ENCODE measurements around the gene RAB11FIP3. TPM values are rescaled to one million over a fixed set of nuclear protein-coding genes. Genes with fewer than 3 reads are reported as not detected.
"Not testable (repeated sequence)": the region's sequence is repeated elsewhere in the genome, so short reads cannot be mapped to it uniquely, and the experiment has no call there.

RAB11FIP3 gene
- total RNA-seq, 4 donors from 2014 or later: 20.7 to 62.5 (median 29.1) TPM

DNA sequence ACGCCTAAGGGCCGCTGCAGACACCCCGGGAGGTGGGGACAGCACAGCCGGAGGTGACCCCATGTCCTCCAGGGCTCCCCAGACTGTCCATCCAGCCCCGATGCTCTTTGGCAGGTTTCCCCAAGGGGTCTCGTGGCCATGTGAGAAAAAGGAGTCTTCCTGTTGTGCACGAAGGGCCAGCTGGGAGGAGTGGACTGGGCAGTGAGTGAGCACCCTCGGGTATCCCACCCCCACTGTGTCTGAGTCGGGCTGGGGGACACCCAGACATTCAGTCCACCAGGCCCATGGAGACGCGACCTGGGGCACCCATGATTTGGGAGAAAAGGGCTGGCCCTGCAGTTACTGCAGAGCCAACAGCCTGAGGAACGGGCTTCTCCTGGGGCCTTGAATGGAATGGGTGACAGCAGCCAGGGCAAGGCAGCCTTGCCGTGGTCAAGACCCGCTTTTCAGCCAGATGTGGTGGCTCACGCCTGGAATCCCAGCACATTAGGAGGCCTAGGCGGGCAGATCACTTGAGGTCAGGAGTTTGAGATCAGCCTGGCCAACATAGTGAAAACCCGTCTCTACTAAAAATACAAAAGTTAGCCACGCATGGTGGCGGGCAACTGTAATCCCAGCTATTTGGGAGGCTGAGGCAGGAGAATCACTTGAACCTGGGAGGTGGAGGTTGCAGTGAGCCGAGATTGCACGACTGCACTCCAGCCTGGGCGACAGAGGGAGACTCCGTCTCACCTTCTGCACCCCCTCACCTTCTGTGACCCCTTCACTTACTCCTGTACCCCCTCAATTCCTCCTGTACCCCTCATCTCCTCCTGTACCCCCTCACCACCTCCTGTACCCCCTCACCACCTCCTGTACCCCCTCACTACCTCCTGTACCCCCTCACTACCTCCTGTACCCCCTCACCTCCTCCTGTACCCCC is 78.0 kb downstream of the RAB11FIP3 start:
- no peak for TF ChIP-seq POLR2AphosphoS5 (IDR thresholded peaks at IDR 0.05)
- no peak for TF ChIP-seq CTCF (IDR thresholded peaks at IDR 0.05)
- no peak for TF ChIP-seq POLR2A (IDR thresholded peaks at IDR 0.05)
- TF ChIP-seq EP300 (IDR thresholded peaks at IDR 0.05): no peak
- no peak overlapping the region for H3K27ac ChIP-seq
- no peak for DNase-seq (ENCODE audit: low spot score in 2 of 2)
- no peaks in the 10 kb centered on the region for H3K9me3 ChIP-seq
- peaks cover 18% of the 10 kb centered on the region for H3K36me3 ChIP-seq
- no peaks in the 10 kb centered on the region for H3K4me1 ChIP-seq
- H3K4me3 ChIP-seq: no peak overlapping the region
- 95% methylated on average over 23 of the region's 23 CpGs for WGBS
- H3K27me3 ChIP-seq: no peaks in the 10 kb centered on the region

DNA sequence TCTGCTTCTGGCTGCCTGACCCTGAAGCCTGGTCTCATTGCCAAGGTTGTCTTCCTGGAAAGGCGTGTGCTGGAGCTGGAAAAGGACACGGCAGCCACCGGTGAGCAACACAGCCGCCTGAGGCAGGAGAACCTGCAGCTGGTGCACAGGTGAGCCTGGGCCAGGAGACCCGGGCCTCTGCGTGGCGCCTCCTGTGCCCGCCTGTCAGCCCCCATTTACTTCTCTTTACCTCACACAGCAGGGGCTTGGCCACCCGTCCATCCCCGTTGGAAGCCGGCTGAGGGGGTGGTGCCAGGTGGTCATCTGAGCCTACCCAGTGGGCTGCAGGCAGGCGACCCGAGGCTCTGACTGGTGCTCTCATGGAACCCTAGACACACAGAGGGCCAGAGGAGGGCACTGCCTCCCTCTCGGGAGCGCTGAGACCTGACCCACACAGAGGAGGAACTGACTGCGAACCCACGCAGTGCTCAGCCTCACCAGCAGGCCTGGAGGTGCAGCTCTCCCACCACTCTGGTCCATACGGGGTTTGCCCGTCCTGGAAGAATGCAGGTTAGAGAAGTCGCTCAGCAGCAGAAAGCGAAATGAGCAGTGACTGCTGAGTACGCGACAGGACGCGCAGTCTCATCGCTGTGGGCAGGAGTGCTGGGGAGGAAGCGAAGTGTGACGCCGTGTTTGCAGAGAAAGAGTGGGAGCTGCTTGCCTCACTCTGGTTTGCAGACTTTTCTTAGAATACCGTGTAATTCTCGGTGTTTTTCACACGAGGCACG is 80.2 kb downstream of the RAB11FIP3 start:
- no peaks in the 10 kb centered on the region for H3K4me1 ChIP-seq
- no peaks in the 10 kb centered on the region for H3K9me3 ChIP-seq
- WGBS: 93% methylated on average over 29 of the region's 33 CpGs
- DNase-seq (ENCODE audit: low spot score in 2 of 2): no peak
- TF ChIP-seq POLR2A (IDR thresholded peaks at IDR 0.05) (no peak), POLR2AphosphoS5 (IDR thresholded peaks at IDR 0.05) (no peak), CTCF (IDR thresholded peaks at IDR 0.05) (no peak), EP300 (IDR thresholded peaks at IDR 0.05) (no peak)
- H3K4me3 ChIP-seq: no peak overlapping the region
- no peak overlapping the region for H3K27ac ChIP-seq
- peaks cover 22% of the 10 kb centered on the region for H3K36me3 ChIP-seq
- H3K27me3 ChIP-seq: no peaks in the 10 kb centered on the region

DNA sequence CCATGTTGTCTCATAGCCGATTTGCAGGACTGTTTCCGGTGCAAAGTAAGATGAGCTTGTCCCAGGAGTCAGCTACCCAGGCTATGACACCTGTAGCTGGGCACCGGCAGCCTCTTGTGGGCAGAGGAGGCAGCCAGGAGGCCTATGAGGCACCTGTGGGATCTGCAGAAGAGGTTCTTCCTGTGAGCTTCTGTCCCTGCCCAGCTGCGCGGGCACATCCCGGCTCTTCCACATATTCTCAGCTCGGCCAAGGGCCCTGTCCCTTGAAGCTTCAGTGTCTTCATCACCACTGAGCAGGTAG is 80.7 kb downstream of the RAB11FIP3 start:
- no peaks in the 10 kb centered on the region for H3K9me3 ChIP-seq
- H3K27me3 ChIP-seq: no peaks in the 10 kb centered on the region
- peaks cover 22% of the 10 kb centered on the region for H3K36me3 ChIP-seq
- H3K4me3 ChIP-seq: no peak overlapping the region
- DNase-seq (ENCODE audit: low spot score in 2 of 2): no peak
- H3K4me1 ChIP-seq: no peaks in the 10 kb centered on the region
- no peak overlapping the region for H3K27ac ChIP-seq
- 90% methylated on average over 3 of the region's 7 CpGs for WGBS
- TF ChIP-seq CTCF (IDR thresholded peaks at IDR 0.05) (no peak), POLR2AphosphoS5 (IDR thresholded peaks at IDR 0.05) (no peak), EP300 (IDR thresholded peaks at IDR 0.05) (no peak), POLR2A (IDR thresholded peaks at IDR 0.05) (no peak)

- not testable (repeated sequence) for H3K9me3 ChIP-seq; H3K27me3 ChIP-seq; H3K4me3 ChIP-seq; H3K27ac ChIP-seq; DNase-seq (ENCODE audit: low spot score in 2 of 2); H3K4me1 ChIP-seq
- peaks cover 22% of the 10 kb centered on the region for H3K36me3 ChIP-seq
- WGBS: 89% methylated on average over 14 of the region's 14 CpGs
Measured at GRCh38 chr16:507527-507926, 82.1 kb downstream of the RAB11FIP3 start.

DNA sequence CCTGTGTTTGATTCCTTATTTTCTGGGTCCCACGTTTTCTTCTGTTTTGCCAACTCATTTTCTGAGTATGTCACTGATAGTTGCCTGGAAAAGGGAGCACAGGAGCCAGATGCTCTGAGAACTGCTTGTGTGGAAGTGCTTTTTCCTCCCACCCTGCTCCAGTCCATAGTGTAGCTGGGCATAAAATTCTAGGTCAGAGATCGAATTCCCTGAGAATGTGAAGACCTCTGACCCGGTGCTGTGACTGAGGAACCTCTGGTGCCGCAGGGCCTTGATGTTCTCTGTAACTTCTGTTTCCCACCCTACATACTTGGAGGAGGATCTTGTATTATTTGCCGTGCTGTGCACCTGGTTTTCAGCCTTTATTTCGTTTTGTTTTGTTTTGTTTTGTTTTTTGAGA is 82.5 kb downstream of the RAB11FIP3 start:
- Histone ChIP-seq H3K27ac (no peak overlapping the region), H3K9me3 (no peaks in the 10 kb centered on the region), H3K4me1 (no peaks in the 10 kb centered on the region), H3K36me3 (peaks cover 22% of the 10 kb centered on the region), H3K27me3 (no peaks in the 10 kb centered on the region), H3K4me3 (no peak overlapping the region)
- TF ChIP-seq POLR2AphosphoS5 (IDR thresholded peaks at IDR 0.05) (no peak), EP300 (IDR thresholded peaks at IDR 0.05) (no peak), CTCF (IDR thresholded peaks at IDR 0.05) (no peak), POLR2A (IDR thresholded peaks at IDR 0.05) (no peak)
- 91% methylated on average over 6 of the region's 6 CpGs for WGBS
- no peak for DNase-seq (ENCODE audit: low spot score in 2 of 2)
